22Rv1 (cell line): ENCODE measurements around the gene GTSF1L.

ENCODE experiments used
- CTCF ChIP-seq: fragments of 450-650 bp; IDR thresholded peaks from 2 replicates; pipeline ENCODE4 v1.5.1; 2017; ENCODE audit warnings: mild to moderate bottlenecking
- ZFX ChIP-seq: fragments of 450-650 bp; IDR thresholded peaks from 2 replicates; pipeline ENCODE4 v1.6.1; 2017; ENCODE audit warnings: antibody characterized with exemption, borderline replicate concordance

DNA sequence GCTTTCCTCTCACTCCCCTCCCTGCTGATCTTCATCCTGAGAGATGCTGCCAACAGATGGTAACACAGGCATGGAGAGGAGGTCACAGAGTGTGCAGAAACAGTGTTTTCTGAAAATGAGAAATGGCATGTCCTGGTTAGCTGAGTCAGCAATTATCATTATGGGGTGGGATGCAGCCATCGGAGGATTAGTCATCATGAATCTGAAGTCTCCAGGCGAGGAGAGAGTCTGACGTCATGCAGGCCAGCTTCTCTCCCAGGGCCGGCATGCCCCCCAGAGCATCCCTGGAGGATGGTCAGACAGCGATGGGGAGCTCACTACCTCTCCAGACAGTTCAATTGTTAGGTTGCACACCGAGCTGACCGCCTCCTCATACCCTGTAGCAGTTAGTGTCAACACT lies 4.7 kb upstream of the GTSF1L start:
- TF ChIP-seq CTCF: no peak
- TF ChIP-seq ZFX: no peak
